Brain pericyte (primary cell): ENCODE data around the gene CALCOCO2.

ENCODE experiments used
- DNase-seq: peaks from one replicate; pipeline ENCODE4 v3.0.0-alpha.2; 2012; ENCODE audit warnings: low read depth, low spot score

Gene CALCOCO2

DNA sequence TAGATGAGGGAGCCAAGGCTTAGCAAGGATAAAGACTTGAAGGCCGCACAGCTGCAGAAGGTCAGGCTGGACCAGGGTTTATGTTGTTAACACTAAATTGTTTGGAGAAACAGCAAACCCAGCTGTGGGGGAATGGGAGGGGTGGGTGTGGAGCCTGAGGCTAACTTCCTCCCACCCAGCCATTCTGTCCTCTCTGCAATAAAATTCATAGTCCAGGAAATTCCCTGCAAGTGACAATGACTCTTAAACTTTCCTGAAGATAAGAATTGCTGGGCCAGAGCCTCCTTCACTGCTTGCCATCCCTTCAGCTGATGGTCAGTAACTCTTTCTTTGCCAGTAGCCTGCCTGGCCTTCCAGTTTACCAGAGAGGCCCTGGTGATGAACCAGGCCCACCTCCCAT is 42.4 kb downstream of the CALCOCO2 start:
- DNase-seq, result no peak

DNA sequence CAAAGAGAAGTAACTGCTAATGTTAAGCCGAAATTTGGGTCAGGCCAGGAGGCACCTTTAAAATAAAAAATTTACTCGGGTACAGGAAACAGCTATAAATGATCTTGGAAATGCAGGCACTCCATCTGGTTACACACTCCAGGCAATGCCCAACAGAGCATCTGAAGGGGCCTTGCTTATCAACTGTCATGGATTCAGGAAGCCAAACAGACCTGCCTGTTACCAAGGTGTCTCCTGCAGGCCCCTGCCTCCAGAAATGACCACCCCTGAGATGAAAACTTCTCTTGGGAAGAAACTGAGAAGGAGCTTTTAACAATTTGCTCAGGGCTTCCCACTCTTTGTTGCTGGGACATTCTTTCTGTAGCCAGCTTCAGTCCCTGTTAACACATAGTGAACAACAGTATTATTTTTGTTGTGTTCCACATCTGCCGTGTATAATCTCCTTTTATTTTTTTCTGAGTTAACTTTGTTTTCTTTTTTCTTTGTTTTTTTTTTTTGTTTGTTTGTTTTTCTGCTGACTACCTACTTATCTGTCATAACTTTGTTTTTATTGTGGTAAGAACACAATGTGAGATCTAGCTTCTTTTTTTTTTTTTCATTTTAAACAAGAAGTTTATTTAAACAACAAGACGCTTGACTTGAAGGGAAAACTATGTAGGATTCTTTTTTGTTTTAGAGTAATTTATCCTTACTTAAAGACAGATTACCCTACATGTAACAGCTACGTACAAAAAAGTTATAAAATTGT is 43.0 kb downstream of the CALCOCO2 start:
- no peak for DNase-seq

DNA sequence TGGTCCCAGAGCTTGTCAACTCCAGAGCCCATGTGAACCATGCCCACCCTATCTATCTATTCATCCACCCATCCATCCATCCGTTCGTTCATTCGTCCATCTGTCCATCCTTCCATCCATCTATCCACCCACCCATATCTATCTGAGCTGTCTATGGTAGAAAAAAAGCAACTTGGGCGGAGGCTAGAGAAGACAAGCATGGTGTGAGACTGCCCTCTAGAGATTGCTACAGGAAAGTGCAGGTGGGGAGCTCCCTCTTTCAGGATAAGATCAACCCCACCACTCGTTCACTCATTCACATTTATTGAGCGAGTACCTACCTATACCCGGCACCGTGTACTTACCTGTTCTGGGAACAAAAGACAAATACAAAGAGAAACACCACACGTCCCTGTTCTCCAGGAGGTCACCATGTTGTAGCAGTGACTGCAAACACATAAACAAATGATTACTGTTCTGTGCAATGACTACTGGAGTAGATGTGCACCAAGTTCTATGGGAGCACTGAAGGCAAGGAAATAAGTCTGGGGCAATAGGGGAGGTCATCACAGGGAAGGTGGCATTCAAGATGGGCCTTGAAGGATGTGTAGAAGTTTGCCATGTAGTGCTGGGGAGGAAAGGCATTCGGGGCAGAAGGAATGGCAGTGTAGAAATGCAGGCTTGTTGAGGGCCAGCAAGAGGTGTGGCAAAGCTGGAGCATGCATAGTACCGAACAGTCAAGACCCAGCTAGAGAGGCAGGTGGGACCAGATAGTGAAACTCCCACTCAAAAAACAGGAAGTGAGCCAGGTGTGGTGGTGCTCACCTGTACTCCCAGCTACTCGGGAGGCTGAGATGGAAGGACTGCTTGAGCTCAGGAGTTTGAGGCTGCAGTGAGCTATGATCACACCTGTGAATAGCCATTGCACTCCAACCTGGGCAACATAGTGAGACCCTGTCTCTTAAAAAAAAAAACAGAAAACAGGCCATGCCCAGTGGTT is 48.4 kb downstream of the CALCOCO2 start:
- DNase-seq, result no peak

DNA sequence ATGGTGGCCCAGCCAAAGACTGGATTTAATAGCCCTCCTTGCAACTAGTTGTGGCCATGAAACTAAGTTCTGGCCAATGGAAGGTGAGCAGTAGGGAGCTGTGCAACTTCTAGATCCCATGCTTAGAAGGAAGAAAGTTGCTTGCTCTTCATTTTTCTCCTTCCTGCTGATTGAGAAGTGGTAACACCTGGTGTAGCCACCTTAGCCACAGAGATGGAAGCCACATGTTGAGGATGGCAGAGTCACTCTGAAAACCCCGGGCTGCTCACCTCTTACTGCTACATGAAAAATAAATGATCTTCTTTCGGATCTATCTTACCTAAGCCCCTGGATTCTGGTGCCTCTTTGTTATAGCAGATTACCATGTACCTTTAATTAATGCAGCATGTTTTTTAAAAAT is 51.4 kb downstream of the CALCOCO2 start:
- no peak for DNase-seq

DNA sequence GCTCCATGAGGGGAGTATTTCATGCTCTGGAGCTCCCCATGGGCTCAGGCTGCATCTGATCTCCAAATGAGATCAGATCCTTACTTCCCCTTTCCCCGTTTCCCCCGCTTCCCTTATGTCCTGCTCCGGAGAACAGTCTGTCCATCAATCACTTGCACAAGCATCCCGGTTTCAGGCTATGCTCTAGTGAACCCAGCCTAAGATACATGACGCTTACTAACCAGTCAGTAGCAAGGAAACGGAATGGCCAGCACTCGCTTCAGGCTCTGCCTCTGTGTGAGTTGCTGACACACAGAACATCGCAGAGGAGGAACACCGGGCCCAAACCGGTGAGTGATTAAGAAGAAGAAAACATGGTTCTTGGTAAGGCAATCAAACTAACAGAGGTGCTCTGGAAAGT is 52.3 kb downstream of the CALCOCO2 start:
- DNase-seq, result no peak

DNA sequence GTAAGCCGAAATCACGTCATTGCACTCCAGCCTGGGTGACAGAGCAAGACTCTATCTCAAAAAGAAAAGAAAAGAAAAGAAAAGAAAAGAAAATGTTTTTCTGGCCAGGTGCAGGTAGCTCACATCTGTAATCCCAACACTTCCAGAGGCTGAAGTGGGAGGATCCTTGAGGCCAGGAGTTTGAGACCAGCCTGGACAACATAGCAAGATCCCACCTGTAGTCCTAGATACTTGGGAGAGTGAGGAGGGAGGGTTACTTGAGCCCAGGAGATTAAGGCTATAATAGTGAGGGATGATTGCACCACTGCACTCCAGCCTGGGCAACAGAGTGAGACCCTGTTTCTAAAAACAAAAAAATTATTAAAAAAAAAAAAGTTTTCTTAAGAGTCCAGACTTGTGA is 59.3 kb downstream of the CALCOCO2 start:
- no peak for DNase-seq

DNA sequence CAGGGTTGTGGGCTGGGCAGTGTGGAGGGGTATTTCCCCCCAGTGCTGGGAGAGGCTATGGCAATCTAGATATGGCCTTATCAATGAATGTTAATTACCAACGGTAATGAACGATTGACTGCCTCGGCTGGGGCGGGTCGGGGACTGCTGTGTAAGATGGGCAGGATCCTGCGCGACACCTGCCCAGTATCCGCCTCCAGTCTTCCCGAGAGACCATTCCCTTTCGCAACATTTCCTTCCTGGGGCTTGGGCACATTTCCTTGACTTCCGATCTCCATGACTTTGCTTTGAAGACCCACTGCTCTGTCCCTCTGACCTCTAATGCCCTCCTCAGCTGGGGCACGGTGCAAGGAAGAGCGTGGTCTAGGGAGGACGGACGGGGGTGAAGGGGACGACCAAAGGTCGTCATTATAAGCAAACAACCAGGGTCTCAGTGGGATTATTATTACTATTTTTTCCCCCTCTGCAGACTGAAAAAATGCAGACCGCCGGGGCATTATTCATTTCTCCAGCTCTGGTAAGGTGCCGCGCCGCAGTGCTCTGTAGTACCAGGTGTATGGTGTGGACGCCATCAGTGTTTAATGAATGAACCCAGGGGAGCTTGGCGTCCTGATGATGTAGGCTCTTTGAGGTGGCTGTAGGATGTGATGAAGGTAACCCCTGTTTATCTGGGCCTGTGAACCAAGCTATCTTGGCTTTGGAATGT is 62.3 kb downstream of the CALCOCO2 start:
- no peak for DNase-seq

DNA sequence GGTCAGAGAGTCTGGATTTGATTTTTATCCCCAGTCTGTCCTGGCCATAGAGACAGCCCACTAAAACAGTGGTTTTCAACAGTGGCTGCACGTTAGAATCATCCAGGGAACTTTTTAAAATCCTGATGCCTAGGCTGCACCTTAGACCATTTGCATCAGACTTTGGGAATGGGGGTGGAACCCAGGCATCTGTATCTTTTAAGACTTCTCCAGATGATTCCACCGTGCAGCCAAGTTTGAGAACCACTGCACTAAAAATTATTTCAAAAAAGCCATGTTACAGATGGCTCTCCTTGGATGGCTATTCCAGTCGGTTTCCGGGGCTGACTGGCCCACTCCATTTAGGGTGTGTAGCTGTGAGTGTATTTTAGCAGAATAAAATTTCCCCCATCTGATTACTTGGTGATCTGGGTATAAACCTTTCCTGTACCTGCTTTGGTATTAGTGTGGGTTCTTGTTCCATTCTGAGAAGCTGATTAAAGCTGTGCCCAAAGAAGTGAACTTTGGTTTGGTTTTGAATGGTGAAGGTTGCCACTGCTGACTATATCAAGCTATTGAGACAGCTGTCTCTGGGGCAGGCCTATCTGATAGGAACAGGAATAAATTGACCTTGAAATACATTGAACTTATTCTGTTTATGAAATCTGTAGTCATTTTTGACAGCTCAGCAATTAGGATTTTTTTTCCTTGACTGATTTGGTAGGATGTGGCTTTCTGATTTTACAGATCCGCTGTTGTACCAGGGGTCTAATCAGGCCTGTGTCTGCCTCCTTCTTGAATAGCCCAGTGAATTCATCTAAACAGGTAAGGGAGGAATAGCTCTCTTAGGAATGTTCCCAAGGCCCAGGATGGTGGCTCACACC is 63.0 kb downstream of the CALCOCO2 start:
- no peak for DNase-seq

DNA sequence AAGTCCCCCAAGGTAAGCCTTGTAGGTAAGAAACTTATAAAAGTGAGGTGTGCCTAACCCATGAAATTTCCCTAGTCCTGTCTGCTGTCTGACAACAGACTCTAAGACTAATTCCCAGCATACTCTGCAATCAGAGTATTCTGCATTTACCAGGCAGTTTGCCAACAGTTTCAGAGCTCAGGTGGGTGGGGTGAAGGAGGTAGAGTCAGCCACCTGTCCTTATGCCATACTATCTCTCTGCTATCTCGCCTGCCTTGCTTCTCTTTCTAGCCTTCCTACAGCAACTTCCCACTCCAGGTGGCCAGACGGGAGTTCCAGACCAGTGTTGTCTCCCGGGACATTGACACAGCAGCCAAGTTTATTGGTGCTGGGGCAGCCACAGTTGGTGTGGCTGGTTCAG is 64.1 kb downstream of the CALCOCO2 start:
- DNase-seq, result no peak

DNA sequence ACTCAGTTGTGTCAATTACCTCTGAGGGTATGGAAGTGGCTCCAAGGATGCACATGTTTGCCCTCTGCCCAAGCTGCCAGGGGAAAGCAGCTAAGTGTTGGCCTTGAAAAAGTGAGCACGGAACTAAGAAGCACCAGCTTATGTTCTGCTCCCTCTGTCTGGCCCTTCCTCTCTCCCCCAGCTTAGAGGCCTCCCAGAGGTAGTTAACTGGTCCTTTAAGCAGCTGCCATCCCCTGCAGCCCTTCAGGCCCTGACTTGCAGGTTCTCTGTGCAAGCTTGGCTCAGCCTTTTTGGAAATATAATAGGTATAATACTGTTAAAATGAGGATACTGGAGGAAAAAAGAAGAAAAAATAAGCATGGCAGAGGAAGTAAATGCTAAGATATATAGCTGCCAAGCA is 70.4 kb downstream of the CALCOCO2 start:
- DNase-seq, result no peak

DNA sequence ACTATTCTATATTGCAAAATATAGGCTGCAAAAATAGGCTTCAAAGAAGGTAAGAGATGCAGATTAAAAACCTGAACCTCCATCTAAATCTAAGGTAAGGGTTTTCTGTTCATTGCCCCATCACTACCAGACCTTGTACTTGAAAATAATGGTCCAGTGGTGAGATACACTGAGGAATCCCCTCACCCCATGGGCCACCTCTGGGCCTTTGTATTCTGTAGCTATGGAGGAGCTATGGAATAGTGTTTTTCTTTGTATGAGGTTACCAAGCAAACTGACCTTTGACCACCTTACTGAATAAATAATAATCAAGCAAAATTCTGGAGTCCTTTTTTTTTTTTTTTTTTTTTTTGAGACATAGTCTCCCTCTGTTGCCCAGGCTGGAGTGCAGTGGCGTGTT is 72.6 kb downstream of the CALCOCO2 start:
- DNase-seq, result no peak

DNA sequence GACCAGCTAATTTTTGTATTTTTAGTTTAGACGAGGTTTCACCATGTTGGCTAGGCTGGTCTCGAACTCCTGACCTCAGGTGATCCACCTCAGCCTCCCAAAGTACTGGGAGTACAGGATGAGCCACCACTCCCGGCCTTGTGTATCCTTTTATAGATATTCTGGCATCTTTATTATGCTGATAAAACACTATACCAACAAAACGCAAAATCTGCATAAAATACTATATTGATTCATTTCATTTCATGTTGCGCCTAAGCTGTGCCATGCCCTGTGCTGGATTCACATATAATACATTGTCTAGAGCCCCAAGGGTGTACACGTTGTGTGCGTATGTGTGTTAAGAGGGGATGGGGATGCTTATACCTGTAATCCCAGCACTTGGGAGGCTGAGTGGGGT is 73.6 kb downstream of the CALCOCO2 start:
- DNase-seq, result no peak

DNA sequence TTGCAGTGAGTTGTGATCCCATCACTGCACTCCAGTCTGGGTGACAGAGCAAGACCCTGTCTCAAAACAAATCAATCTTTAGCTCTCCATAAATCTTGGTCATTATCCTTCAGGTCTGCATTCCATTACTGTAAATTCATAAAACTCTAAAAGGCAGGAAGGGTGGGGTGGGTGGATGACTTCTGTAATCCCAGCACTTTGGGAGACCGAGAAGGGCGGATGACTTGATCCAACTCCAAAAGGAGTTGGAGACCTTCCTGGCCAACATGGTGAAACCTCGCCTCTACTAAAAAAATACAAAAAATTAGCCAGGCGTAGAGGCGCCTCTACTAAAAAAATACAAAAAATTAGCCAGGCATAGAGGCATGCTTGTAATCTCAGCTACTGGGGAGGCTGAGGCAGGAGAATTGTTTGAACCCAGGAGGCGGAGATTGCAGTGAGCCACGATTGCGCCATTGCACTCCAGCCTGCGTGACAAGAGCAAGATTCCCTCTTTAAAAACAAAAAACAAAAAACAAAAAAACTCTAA is 75.2 kb downstream of the CALCOCO2 start:
- DNase-seq, result no peak

DNA sequence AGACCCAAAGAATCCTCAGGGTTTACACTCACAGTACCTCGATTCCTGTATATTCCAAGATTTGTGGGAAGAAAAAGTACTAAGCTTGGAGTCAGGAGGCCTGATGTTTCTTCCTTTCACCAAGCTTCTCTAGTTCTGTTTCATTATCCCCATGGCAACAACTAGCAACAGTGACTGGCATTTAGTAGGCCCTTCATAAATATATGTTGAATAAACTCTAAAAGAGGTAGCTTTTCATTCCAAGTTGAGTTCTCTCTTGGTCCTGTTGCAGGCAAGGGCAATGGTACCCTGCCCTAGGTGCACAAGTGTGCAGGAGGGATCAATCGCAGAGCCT is 76.8 kb downstream of the CALCOCO2 start:
- no peak for DNase-seq

DNA sequence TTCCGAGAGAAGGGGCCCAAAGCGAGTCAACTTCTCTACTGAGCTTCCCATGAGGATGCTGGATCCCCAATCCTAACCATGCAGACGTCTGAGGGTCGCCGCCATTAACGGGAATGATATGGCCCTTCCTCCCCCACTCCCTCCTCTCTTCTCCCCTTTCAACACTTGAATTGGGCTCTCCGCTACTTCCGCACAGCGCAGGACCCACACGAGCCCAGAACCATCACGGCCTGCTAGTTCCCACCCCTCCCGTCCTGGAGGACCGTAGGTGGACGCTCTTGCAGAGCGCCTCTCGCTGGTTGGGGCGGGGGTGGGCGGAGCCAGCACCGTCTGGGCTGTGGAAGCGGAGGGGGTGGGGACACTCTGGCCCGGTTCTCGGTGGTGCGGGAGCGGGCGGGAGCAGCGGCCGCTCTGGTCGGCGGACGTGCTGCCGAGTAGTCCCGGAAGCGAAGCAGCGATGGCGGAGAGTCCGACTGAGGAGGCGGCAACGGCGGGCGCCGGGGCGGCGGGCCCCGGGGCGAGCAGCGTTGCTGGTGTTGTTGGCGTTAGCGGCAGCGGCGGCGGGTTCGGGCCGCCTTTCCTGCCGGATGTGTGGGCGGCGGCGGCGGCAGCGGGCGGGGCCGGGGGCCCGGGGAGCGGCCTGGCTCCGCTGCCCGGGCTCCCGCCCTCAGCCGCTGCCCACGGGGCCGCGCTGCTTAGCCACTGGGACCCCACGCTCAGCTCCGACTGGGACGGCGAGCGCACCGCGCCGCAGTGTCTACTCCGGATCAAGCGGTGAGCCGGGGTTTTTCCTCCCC is 77.4 kb downstream of the CALCOCO2 start, which contains the start of gene UBE2Z:
Gene UBE2Z, plus strand, starts transcription at position 361 of the 797 bp plus-strand sequence. Its CDS starts 97 bp downstream, at position 458.
- DNase-seq, result peak; percentile 83

DNA sequence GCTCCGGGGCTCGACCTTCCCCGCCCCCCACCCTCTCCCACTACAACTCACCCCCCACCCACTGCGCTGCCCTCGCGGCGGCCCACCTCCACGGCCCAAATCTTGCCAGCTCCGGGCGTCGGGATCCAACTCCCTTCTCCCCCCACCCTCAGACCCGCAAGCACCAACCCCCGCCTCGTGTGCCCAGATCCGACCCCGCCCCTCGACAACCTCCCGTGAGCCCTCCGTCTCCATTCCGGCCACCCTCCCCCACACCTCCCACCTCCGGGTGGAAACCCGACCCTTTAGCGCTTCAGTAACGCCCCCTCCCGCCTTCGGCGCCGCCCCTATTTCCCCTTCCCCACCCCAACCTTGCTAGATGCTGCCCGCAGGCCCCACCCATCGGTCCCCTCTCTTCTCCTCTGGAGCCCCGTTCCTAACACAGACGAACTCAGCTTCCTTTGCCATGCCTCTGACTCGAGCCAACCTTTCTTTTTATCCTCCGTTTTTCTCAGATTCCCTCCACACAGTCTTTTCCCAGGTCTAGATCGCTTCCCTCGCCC is 78.1 kb downstream of the CALCOCO2 start:
- peak; percentile 47 for DNase-seq

DNA sequence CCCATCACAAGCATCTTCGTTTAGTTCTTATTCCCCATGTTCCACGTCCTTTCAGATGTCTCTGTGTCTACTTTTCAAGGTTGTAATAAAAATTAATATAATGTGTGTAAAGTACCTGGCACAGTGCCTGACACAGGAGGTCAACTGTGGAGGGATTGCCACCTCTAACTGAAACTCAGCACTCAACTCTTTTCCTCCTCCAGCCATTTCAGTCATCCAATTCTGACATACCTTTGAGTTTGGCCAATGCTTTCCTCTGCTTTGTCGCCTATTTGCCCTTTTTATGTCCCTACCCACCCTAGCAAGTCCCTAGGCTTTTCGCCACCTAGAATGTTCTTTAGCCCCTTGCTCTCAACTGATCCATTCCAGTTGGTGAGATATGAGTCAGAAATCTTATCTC is 78.9 kb downstream of the CALCOCO2 start:
- no peak for DNase-seq

DNA sequence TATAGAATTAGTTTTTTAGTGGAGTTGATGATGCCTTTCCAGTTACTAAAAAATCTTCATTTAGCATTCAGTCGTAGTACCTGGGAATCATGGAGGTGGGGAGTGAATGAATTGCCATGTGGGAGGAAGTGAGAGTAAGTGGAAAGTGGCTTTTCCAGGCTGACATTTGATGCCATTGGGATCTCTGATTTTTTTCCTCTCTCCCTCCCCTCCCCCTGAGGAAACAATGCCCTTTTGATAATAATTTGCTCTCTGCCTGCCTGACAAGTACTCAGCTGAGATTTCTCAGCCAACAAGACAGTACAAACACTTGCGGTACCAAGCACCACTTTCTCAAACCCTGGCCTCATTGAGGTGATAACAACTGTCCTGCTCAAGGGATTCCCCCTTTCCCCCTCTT is 79.5 kb downstream of the CALCOCO2 start:
- no peak for DNase-seq

DNA sequence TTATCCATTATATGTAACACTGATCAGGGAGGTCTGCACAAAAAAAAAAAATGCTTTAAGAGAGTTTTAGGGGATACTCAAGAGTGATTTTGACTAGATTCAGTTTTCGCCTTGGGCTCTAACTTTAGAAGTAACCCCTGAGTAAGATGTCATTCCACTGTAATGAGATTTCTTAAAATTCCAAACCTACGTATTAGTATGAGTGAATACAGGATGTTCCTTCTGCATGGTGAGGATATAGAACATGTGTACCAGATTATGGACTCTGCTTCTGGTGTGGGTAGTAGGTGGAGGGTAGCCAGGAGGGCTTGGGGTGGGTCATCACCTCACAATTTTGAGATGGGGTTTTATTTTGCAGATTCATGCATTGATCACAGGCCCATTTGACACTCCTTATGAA is 81.6 kb downstream of the CALCOCO2 start:
- DNase-seq, result no peak
